Suppressor macrophage treated with lipopolysaccharide for 1 hour (primary cell): Measurements from ENCODE around the gene MFF.
"Not testable (repeated sequence)": the region's sequence is repeated elsewhere in the genome, so short reads cannot be mapped to it uniquely, and the experiment has no call there.

Experiments used
- DNase-seq, 3 donors: peaks; one replicate each; pipeline ENCODE4 v3.0.0-alpha.2; 2020 to 2022

The MFF gene

GRCh38 chr2:227378371-227378782, 53.3 kb downstream of the MFF start:
- no peak for DNase-seq

DNA sequence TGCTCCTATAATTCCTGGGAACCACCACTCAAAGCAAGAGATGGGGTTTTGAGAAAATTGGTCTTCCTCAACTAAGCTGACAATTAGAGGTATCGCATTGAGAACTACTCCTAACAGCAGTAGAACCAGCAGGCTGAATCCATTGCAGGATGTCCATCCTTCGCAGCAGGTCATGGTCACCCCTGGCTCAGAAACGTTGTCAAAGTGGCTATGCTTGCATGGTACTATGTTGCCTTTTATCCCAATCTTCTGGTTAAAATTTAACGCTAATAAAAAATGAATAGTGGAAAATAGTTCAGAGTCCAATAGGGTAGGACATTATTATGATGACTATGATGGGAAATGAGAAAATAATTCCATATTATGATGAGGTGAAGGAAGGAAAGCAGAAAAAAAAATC, 54.0 kb downstream of the MFF start, which contains the start of gene TM4SF20:
Gene TM4SF20 (minus strand): TSS at position 212 of the 400 bp plus-strand sequence. CDS start 38 bp downstream, at position 174.
- no peak for DNase-seq

DNA sequence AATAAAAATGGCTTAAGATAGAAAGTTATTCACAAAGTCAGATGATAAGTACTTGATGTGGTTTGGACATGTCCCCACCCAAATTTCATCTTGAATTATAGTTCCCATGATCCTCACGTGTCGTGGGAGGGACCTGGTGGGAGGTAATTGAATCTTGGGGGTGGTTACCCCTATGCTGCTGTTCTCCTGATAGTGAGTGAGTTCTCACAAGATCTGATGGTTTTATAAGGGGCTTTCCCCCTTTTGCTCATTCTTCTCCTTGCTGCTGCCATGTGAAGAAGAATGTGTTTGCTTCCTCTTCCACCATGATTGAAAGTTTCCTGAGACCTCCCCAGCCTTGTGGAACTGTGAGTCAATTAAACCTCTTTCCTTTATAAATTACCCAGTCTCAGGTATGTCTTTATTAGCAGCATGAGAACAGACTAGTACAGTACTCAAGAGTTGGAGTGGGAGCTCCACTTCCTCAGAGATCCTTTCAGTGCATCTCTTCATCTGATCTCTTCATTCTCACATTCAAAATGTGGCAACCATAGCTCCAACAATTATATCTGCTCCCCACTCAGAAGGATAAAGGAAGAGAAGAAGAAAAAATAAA, 57.3 kb downstream of the MFF start:
- peak; percentile 51 to 61 (median 60) for DNase-seq

- DNase-seq = no peak
Measured at GRCh38 chr2:227383686-227384085, 58.6 kb downstream of the MFF start.

GRCh38 chr2:227386630-227387029, 61.6 kb downstream of the MFF start:
- no peak for DNase-seq

- DNase-seq = not testable (repeated sequence)
Measured at GRCh38 chr2:227387583-227387982, 62.5 kb downstream of the MFF start, which contains the start of gene SCYGR1. SCYGR1 (minus strand) TSS chr2:227387949; CDS start chr2:227387949, 0 bp downstream.

DNA sequence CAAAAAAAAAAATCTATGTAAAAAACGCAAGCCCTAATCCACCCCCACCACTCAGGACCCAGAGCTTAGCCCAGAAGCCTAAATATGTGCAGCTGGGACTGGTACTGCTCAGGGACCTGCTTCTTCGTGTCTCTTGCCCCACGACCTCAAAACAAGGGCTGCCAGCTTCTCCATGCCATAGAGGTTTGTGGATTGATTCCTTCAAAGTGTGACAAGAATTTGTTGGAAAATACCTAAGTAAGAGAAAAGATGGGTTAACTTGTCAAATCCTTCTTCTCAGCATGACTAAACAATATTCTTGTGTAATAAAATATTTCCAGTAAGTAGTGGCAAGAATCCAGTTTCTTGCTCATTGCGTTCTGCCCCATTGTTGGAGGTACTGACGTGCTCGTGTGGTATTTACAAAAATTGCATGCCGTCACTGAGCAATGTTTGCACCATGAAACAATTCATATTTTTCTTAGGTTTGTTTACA, 63.5 kb downstream of the MFF start:
- DNase-seq = peak; percentile 38 to 72 (median 68)

DNA sequence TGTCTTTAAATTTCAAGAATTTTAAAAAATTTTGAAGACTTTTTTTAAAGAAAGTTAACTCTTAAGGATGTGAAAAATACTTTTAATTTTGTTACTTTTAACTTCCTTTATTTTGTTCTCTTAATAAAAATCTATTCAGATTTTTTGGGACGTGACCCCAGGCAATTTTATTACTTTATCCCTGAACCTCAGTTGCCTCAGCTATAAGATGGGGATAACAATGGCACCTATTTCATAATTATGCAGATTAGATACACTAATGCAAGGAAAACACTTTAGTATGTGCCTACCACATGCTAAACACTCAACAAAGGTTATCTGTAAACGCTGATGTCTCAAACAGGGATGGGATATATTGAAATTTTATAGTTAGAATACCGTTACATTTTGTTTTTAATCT, 64.2 kb downstream of the MFF start:
- DNase-seq = no peak

GRCh38 chr2:227389661-227390060, 64.6 kb downstream of the MFF start:
- no peak for DNase-seq

DNA sequence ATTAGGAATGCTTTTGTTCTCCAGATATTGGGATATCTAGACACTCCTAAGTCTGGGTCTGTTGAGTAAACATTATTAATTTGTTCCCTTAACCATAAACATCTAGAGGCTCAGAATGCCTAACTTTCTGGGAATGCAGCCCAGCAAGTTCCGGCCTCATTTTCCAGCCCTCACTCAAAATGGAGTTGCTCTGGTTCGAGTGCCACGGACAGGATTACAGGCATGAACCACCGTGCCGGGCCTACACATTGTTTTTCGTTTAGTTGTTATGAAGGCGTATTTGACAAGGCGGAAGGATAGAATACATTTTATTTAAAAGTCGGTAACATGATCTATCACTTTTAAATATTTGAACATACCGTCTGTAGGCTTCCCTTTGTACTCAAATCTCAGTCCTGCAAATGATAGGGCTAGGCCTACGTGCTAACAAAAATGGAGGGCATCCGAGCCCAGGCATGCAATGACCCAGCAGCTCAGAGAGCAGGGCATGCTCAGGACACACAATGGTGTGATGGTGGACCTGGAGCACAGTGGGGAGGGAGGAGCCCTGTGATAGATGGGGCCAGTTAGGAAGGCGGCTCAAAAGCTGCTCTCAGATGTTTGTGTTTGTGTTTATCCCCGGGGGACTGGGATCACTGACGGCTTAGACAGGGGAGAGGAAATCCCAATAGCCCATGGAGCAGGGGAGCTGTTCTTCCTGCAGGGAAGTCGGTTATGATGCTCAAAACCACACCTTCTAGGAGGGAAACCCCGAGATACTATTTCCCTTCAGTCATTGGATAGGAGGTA, 65.6 kb downstream of the MFF start:
- DNase-seq = no peak

DNA sequence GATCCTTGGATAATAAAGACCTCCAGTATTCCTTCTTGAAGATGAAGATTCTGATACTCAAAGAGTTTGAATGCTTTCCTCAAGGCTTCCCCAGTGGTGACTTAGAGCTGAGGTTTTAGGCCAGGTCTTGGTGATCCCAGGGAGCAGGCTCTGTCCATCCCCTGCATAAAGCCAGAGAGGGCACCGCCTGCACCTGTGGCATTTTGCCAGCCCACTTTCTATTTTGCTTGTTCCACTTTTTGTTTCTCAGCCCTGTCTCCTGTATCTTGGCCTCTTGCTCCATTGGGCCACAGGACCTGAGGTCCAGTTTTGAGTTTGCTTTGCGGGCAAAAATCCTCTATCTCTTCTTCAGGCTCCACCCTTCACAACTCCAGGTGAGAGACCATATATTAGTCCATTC, 69.3 kb downstream of the MFF start:
- no peak for DNase-seq

- DNase-seq = no peak
Measured at GRCh38 chr2:227395556-227395955, 70.5 kb downstream of the MFF start.

DNA sequence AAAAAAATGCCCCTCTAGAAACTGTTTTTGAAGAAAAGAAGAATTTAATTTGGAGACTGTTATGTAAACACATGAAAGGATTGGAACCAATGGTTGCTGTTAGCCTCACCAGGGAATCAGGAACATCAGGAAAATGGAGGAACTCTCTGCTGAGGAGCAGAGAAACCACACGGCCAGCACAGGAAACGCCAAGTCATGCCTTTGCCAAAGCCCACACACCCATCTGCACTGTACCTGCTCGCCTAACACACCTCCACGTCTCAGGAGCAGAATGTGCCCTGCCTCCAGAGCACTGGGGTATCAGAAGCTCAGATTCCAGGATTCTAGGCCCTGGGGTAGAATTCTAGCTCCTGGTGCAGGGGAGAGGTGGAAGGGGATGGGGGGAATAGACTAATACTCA, 72.5 kb downstream of the MFF start:
- no peak for DNase-seq

DNA sequence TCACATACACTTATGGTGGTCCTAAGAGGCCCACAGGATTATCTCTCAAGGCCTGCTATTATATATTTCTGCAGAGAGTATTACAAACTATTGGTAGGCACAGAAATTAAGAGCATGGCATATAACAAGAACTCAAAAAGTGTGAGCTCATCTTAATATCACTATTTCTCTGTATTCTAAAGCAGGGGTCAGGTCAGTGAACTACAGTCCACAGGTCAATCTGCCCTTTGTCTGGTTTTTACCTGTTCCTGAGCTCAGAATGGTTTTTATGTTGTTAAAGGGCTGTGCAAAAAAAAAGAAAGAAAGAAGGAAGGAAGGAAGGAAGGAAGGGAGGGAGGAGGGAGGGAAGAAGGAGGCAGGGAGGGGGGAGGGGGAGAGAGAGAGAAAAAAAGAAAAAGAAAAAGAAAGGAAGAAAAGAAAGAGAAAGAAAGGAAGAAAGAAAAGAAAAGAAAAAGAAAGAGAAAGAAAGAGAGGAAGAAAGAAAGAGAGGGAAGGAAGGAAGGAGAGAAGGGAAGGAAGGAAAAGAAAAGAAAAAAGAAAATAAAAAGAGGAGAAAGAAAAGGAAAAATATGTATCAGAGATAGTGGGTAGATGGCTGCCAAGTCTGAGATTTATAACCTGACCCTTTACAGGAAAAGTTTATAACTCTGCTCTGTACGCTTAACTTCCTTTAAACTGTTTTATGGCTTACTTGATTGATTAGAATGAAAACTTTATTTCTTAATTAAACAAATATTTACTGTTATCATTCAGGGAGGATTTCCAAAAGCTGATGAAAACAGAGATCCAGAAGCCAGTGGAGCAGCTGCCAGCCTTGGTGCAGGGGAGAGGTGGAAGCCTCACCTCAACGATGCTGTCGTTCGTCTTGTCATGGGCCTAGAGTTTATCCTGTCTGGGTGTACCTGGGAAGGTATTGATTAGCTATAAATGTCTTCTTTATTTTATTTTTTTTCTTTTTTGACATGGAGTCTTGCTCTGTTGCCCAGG, 73.9 kb downstream of the MFF start:
- DNase-seq = no peak

DNA sequence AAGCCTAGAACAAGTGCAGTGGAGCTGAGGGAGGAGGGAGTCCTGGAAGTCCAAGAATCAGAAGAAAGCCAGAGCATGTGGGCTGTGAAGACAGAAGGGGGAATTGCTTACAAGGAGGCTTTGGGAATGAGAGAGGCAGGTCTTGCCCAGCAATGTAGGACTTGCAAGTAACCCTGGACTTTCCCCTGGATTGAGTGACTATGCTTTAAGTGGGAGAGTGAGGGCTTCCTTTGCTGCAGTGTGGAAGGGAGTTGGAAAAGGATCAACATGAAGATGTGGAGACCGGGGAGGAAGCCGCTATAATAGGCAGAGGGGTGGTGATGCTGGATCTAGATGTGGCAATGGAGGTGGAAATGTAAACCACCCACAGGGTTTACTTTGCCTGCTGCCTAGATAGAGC, 76.5 kb downstream of the MFF start:
- DNase-seq = peak; percentile 39 to 63 (median 56)

DNA sequence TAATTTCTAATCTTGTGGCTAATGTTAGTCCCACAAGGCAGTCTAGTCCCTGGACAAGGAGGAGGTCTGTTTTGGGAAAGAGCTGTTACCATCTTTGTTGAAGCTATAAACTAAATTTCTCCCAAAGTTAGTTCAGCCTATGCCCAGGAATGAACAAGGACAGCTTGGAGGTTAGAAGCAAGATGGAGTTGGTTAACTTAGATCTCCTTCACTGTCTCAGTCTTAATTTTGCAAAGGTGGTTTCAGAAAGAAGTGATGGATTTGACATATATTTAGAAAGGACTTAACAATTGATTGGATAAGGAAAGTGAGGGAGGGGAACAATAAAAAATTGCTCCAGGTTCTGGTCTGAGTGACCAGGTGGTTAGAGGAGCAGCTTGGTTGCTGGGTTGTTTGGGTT, 77.3 kb downstream of the MFF start:
- DNase-seq = no peak

DNA sequence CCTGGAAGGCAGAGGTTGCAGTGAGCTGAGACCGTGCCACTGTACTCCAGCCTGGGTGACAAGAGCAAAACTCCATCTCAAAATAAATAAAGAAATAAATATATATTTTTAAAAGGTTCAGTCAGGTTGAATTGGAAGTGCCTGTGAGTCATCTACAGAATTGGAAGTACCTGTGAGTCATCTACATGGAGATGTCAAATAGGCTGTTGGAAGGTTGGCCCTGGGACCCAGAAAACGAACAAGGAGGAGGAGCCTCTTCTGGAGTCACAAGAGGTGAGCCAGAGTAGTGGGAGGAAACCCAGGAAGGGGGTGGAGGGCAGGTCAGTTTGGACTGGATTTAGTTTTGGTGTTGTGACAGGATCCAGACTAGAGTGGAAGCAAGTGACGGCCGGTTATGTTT, 77.9 kb downstream of the MFF start:
- no peak for DNase-seq

- peak; percentile 61 to 75 (median 68) for DNase-seq
Measured at GRCh38 chr2:227404585-227405271, 79.7 kb downstream of the MFF start.

DNA sequence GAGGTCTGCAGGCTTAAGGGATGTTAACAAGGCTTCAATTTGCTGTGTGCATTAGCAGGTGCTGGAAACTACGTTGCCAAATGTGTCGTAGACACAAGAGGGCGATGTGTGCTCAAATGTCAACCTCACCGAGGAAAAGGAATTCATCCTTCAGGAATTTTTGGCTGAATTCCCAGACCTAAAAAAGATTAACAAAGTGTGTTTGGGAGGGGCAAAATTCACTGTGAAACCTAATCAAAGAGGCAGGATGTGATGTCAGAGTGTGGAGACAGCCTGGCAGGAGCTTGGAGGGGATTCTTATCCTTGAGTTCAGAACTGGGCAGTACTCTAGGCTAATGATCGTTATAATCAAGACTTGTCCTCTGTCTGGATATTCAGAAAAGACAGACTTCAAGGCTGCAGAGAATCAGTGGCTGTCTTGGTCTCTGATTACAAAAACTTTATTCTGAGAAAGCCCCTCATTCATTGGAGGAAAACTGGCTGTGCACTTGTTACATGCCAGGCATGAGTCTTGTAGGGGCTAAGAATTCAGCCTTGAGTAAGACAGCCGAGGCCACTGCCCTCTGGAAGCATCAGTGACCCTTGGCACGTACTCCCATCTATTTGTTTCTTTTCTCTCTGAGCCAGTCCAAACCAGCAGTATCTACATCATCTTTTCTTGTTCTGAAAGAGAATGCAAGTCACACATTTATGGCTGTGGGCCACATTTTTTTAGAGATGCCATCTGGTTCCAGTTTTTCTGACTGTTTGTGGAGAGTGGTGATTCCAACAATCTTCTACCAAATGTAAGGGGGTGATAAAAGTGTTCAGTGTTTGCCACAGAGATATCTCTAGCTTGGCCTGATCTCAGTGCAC, 81.4 kb downstream of the MFF start:
- peak; percentile 47 to 53 (median 49) for DNase-seq
